22Rv1 (cell line): Measurements from ENCODE around the gene GALNT12.

Experiments
- H3K27ac ChIP-seq: fragments of 450-650 bp; 2 replicates; pipeline ENCODE4 v1.5.1; 2017
- CTCF ChIP-seq: fragments of 450-650 bp; IDR thresholded peaks from 2 replicates; pipeline ENCODE4 v1.5.1; 2017; ENCODE audit warnings: mild to moderate bottlenecking
- ZFX ChIP-seq: fragments of 450-650 bp; IDR thresholded peaks from 2 replicates; pipeline ENCODE4 v1.6.1; 2017; ENCODE audit warnings: antibody characterized with exemption, borderline replicate concordance

Gene GALNT12

GRCh38 chr9:98818764-98819163, 11.3 kb downstream of the GALNT12 start:
- no peak for TF ChIP-seq ZFX
- TF ChIP-seq CTCF = no peak
- H3K27ac ChIP-seq = no peak overlapping the region

- TF ChIP-seq CTCF (no peak), ZFX (no peak)
Measured at GRCh38 chr9:98819231-98819630, 11.8 kb downstream of the GALNT12 start.

GRCh38 chr9:98821831-98822230, 14.4 kb downstream of the GALNT12 start:
- H3K27ac ChIP-seq = no peak overlapping the region
- TF ChIP-seq CTCF (no peak), ZFX (no peak)

More at GRCh38 chr9:98819231-98819630, 11.8 kb downstream of the GALNT12 start:
- no peak overlapping the region for H3K27ac ChIP-seq

- TF ChIP-seq ZFX = no peak
- no peak for TF ChIP-seq CTCF
Measured at GRCh38 chr9:98822661-98823060, 15.2 kb downstream of the GALNT12 start.

GRCh38 chr9:98823666-98824334, 16.3 kb downstream of the GALNT12 start:
- H3K27ac ChIP-seq = no peak overlapping the region
- TF ChIP-seq CTCF = no peak
- TF ChIP-seq ZFX = no peak

More at GRCh38 chr9:98822661-98823060, 15.2 kb downstream of the GALNT12 start:
- H3K27ac ChIP-seq = no peak overlapping the region

- no peak overlapping the region for H3K27ac ChIP-seq
- TF ChIP-seq ZFX (no peak), CTCF (no peak)
Measured at GRCh38 chr9:98825414-98825813, 17.9 kb downstream of the GALNT12 start.

- no peak for TF ChIP-seq ZFX
- no peak for TF ChIP-seq CTCF
- no peak overlapping the region for H3K27ac ChIP-seq
Measured at GRCh38 chr9:98826716-98827115, 19.2 kb downstream of the GALNT12 start.
